Astrocyte (in vitro differentiated cells and primary cell): ENCODE measurements around the gene RANBP17.

Source experiments
- CTCF ChIP-seq: IDR thresholded peaks from 2 replicates; pipeline ENCODE4 v1.5.1; 2011; ENCODE audit warnings: low read depth, mild to moderate bottlenecking, inconsistent platforms, low read length, moderate library complexity; ENCODE audit not compliant: insufficient read depth
- EZH2 ChIP-seq: IDR thresholded peaks from 2 replicates; pipeline ENCODE4 v1.6.1; 2012; ENCODE audit warnings: mild to moderate bottlenecking, low read length, inconsistent platforms; ENCODE audit not compliant: insufficient read depth

GRCh38 chr5:171149333-171149732, 287.5 kb downstream of the RANBP17 start:
- TF ChIP-seq CTCF (no peak), EZH2 (no peak)
